ENCODE results near the gene NRTN.

DNA sequence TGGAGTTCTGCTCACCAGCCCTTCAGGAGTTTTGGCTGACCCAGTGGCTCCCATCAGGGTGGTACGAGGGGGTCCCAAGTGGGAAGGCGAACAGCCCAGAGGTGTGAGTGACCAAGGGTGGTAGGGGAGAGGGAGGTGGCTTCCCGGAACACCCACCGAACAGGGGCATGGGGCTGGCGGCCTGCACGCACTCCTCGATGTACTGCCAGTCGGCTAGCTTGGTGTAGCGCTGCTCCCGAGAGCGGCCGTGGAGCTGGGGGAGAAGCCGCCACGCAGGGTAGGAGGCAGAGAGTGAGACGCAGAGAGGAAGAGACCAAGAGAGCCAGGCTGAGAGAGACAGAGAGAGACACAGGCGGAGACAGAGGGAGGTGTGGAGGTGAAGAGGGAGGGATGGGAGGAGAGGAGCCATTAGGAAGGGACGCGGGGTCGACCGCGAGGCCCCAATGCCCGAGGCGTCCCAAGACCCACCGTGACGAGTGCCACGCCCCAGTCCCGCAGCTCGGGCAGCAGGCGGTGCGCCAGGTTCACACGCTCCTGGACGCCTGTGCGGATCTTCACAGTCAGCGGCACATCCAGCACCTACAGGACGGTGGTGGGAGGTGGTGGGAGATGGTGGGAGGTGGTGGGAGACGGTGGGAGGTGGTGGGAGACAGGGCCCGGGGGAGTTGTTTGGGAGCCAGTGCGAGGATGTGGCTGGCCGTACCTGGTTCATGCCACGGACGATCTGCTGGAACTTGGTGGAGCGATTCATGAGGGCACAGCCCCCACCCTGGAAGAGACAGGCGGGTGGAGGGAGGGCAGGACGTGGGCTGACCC is 18.1 kb upstream of the NRTN start:
- TF ChIP-seq CTCF (IDR thresholded peaks at IDR 0.05) (no peak), POLR2A (IDR thresholded peaks at IDR 0.05) (no peak)

Measured in adrenal gland (tissue), 5 donors.